NT2/D1 (cell line): ENCODE measurements around the gene TK2.

ENCODE experiments used
- DNase-seq: peaks from one replicate; pipeline ENCODE4 v3.0.0-alpha.2; 2011; ENCODE audit warnings: low read depth, low spot score
- H3K27me3 ChIP-seq: 2 replicates; pipeline ENCODE4 v1.6.0; 2011; ENCODE audit warnings: mild to moderate bottlenecking; ENCODE audit not compliant: insufficient read length, insufficient read depth
- H3K36me3 ChIP-seq: 2 replicates; pipeline ENCODE4 v1.6.1; 2011; ENCODE audit warnings: mild to moderate bottlenecking, low read length, mixed read lengths; ENCODE audit not compliant: insufficient read depth, insufficient read length
- H3K4me1 ChIP-seq: 2 replicates; pipeline ENCODE4 v1.5.1; 2011; ENCODE audit not compliant: insufficient read depth, insufficient read length
- H3K4me3 ChIP-seq: 2 replicates; pipeline ENCODE4 v1.5.1; 2011; ENCODE audit warnings: low read depth; ENCODE audit not compliant: insufficient read length
- H3K9ac ChIP-seq: 2 replicates; pipeline ENCODE4 v1.6.0; 2011; ENCODE audit warnings: low read depth; ENCODE audit not compliant: insufficient read length
- H3K9me3 ChIP-seq: 2 replicates; pipeline ENCODE4 v1.5.1; 2011; ENCODE audit warnings: mild to moderate bottlenecking, low read length; ENCODE audit not compliant: insufficient read depth
- SUZ12 ChIP-seq: IDR thresholded peaks from 2 replicates; pipeline ENCODE4 v1.6.1; 2011; ENCODE audit not compliant: insufficient read length, insufficient read depth; ENCODE audit errors: extremely low read depth
- YY1 ChIP-seq: IDR thresholded peaks from 2 replicates; pipeline ENCODE4 v1.6.1; 2011; ENCODE audit not compliant: insufficient read length, insufficient read depth
- ZNF274 ChIP-seq: IDR thresholded peaks from 2 replicates; pipeline ENCODE4 v1.6.1; 2011; ENCODE audit warnings: mild to moderate bottlenecking, low read depth, low read length

Gene TK2

GRCh38 chr16:66551788-66552285 lies 1.9 kb upstream of the TK2 start:
- no peaks in the 10 kb centered on the region for H3K4me1 ChIP-seq
- DNase-seq: no peak

DNA sequence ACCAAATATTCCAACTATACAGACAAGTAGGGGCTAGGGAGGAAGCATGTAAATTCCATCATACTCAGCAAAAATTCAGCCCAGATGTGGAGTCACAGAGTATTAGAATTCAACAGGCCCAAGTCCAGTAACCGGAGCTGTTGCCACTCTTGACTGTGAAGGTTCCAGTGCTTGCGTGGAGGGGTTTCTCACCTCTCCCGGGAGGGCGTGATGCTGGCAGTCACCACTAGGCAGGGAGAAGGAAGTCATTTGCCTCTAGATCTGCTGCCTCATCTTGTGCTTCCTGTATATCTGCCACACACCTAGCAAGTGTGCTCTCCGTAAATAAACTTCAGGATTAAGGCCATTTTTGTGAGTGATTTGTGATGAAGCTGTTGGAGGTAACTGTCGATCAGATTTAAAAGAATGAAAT lies 1.4 kb upstream of the TK2 start:
- H3K9ac ChIP-seq: no peak overlapping the region
- H3K36me3 ChIP-seq: no peaks in the 10 kb centered on the region
- H3K4me1 ChIP-seq: no peaks in the 10 kb centered on the region
- H3K4me3 ChIP-seq: no peak overlapping the region
- H3K27me3 ChIP-seq: peaks cover 4% of the 10 kb centered on the region
- peak; percentile 40 for DNase-seq
- peaks cover 5% of the 10 kb centered on the region; the same call in 1 of the 2 replicates for H3K9me3 ChIP-seq
- TF ChIP-seq SUZ12: no peak
- TF ChIP-seq ZNF274: no peak
- TF ChIP-seq YY1: no peak

More at GRCh38 chr16:66551788-66552285, 1.9 kb upstream of the TK2 start:
- TF ChIP-seq SUZ12 (no peak), YY1 (no peak), ZNF274 (no peak)
- Histone ChIP-seq H3K9me3 (peaks cover 5% of the 10 kb centered on the region; the same call in 1 of the 2 replicates), H3K27me3 (peaks cover 4% of the 10 kb centered on the region), H3K9ac (no peak overlapping the region), H3K36me3 (no peaks in the 10 kb centered on the region), H3K4me3 (no peak overlapping the region)

- Histone ChIP-seq H3K4me3 (peak overlapping the region; percentile 74), H3K27me3 (peaks cover 4% of the 10 kb centered on the region), H3K4me1 (no peaks in the 10 kb centered on the region), H3K9ac (peak overlapping the region; percentile 95), H3K36me3 (no peaks in the 10 kb centered on the region), H3K9me3 (peaks cover 5% of the 10 kb centered on the region; the same call in 1 of the 2 replicates)
- TF ChIP-seq SUZ12 (no peak), YY1 (no peak), ZNF274 (no peak)
- no peak for DNase-seq
Observed at GRCh38 chr16:66548868-66549267, 1.1 kb downstream of the TK2 start.

- H3K9me3 ChIP-seq: peaks cover 5% of the 10 kb centered on the region; the same call in 1 of the 2 replicates
- TF ChIP-seq SUZ12 (no peak), ZNF274 (no peak), YY1 (no peak)
- H3K36me3 ChIP-seq: no peaks in the 10 kb centered on the region
- no peak overlapping the region for H3K9ac ChIP-seq
- H3K4me3 ChIP-seq: no peak overlapping the region
- peaks cover 4% of the 10 kb centered on the region for H3K27me3 ChIP-seq
- no peak for DNase-seq
- no peaks in the 10 kb centered on the region for H3K4me1 ChIP-seq
Observed at GRCh38 chr16:66548068-66548467, 1.9 kb downstream of the TK2 start.

DNA sequence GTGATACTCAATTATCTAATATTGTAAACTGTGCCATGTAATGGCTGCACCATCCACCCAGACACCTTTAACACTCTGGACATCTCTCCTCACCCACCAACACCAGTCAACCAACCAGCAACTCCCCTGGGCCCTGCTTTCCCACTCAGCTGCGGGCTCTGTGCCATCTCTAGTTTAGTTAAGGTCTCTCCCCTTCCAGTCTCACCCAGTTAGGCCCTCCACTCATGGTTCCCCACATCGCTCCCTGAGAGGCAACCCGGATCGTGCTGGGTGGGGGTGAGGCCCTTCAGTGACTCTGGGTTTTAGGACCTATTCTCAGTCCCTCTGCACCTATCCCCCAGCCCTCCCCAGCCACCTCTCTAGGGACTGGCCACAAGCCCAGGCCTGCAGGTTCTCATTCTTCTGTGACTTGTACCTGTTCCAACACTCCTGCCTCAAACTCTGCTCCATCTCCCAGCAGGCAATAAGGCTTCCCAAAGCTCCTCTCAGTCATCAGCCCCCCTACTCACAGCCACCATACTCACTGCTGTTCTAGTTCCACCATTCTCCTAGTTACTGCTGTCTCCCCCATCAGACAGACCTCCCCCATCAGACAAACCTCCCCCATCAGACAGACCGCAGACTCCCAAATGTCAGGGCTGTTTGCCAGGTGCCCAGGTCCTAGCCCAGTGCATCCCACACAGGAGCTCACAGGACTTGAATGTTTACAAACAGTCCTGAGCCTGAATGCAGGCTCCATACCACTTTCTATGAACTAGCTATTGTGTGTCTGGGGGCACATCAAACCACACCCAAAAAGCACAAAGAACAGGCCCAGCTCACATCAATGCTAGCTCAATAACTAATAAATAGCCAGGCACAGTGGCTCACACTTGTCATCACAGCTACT lies 2.6 kb downstream of the TK2 start:
- Histone ChIP-seq H3K4me3 (no peak overlapping the region), H3K27me3 (no peaks in the 10 kb centered on the region), H3K4me1 (no peaks in the 10 kb centered on the region), H3K9me3 (no peaks in the 10 kb centered on the region), H3K9ac (no peak overlapping the region), H3K36me3 (no peaks in the 10 kb centered on the region)
- TF ChIP-seq ZNF274: no peak
- no peak for TF ChIP-seq YY1
- no peak for TF ChIP-seq SUZ12
- DNase-seq: no peak

GRCh38 chr16:66544016-66544757 lies 5.7 kb downstream of the TK2 start:
- Histone ChIP-seq H3K4me3 (no peak overlapping the region), H3K9ac (no peak overlapping the region), H3K27me3 (no peaks in the 10 kb centered on the region), H3K36me3 (no peaks in the 10 kb centered on the region), H3K4me1 (no peaks in the 10 kb centered on the region), H3K9me3 (no peaks in the 10 kb centered on the region)
- no peak for DNase-seq
- TF ChIP-seq YY1 (no peak), ZNF274 (no peak), SUZ12 (no peak)

- Histone ChIP-seq H3K36me3 (no peaks in the 10 kb centered on the region), H3K27me3 (no peaks in the 10 kb centered on the region), H3K4me3 (no peak overlapping the region), H3K9ac (no peak overlapping the region), H3K9me3 (no peaks in the 10 kb centered on the region), H3K4me1 (no peaks in the 10 kb centered on the region)
- DNase-seq: no peak
- TF ChIP-seq SUZ12 (no peak), ZNF274 (no peak), YY1 (no peak)
Observed at GRCh38 chr16:66543541-66543940, 6.4 kb downstream of the TK2 start.
